Neural progenitor cell (in vitro differentiated cells): ENCODE results near the gene IFNLR1.

Experiments used
- CTCF ChIP-seq: fragments of 200-600 bp; sonication (generic); IDR thresholded peaks from 2 replicates; pipeline ENCODE4 v1.5.1; 2017; ENCODE audit warnings: antibody characterized with exemption, mild to moderate bottlenecking
- EZH2 ChIP-seq: fragments of 200-600 bp; sonication (generic); IDR thresholded peaks from 2 replicates; pipeline ENCODE4 v1.6.1; 2017; ENCODE audit warnings: antibody characterized with exemption, mild to moderate bottlenecking, moderate library complexity
- EZH2phosphoT487 ChIP-seq: fragments of 200-600 bp; sonication (generic); IDR thresholded peaks from 2 replicates; pipeline ENCODE4 v1.6.1; 2017; ENCODE audit warnings: antibody characterized with exemption

DNA sequence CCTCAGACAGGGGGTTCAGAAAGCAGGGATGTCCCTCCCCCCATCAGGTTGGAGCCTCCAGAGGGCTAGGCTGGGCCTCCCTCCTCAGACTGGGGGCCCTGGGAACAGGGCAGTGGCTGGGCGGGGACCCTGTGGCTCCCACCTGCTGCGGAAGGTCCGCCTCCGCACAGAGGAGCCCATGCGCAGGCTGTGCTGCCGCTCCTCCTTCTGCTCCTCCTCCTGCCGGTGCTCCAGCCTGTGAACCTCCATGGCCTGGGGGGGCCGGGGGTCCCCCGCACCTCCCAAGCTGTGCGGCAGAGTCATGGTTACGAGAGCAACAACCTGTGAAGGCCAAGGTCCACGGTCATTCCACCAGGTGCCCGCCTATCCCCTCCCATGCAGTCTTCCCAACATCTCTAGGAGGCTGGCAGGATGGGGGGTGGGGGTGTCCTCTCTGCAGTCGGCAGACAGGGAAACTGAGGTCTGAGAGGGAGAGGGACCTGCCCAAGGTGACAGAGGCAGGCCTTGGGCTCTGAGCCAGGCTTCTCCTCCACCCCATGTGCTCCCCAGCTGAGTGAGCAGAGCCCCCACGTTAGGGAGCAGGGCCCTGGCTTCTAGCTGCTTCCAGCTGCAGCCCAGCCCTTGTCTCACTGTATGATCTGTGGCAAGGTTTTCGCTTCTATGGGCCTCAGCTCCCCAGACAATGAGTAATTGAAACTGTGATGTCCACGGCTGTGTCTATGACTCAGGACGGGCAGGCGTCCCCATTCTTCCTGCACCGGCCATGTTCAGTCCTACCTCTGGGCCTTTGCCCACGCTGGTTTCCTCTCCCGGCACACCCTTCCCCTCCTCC, 78.5 kb downstream of the IFNLR1 start:
- no peak for TF ChIP-seq CTCF
- no peak for TF ChIP-seq EZH2
- TF ChIP-seq EZH2phosphoT487: no peak
